Progenitor cell of endocrine pancreas (in vitro differentiated cells): ENCODE results near the gene PCDHGA1. TPM values are rescaled to one million over a fixed set of nuclear protein-coding genes. Genes with fewer than 3 reads are reported as not detected.

Experiments
- DNase-seq: peaks from one replicate; pipeline ENCODE4 v3.0.0; 2021; ENCODE audit warnings: low spot score; ENCODE audit not compliant: unreplicated experiment
- H3K27ac Mint-ChIP-seq: 2 replicates; pipeline ENCODE4 v1.8.0; 2021; ENCODE audit warnings: mild to moderate bottlenecking, moderate library complexity, mixed read lengths
- H3K27me3 Mint-ChIP-seq: 2 replicates; pipeline ENCODE4 v1.8.0; 2021; ENCODE audit warnings: mixed read lengths
- H3K36me3 Mint-ChIP-seq: 2 replicates; pipeline ENCODE4 v1.8.0; 2022; ENCODE audit warnings: mixed read lengths; ENCODE audit not compliant: insufficient read depth
- H3K4me1 Mint-ChIP-seq: 2 replicates; pipeline ENCODE4 v1.8.0; 2021; ENCODE audit warnings: low read depth, mixed read lengths
- H3K4me3 Mint-ChIP-seq: 2 replicates; pipeline ENCODE4 v1.8.0; 2021; ENCODE audit warnings: low read depth, mild to moderate bottlenecking, moderate library complexity, mixed read lengths
- H3K9me3 Mint-ChIP-seq: 2 replicates; pipeline ENCODE4 v1.8.0; 2021; ENCODE audit warnings: low read depth, mixed read lengths
- CTCF ChIP-seq: fragments of 200-600 bp; sonication (generic); IDR thresholded peaks from one replicate; pipeline ENCODE4 v1.5.0; 2021; ENCODE audit warnings: antibody characterized with exemption, mild to moderate bottlenecking; ENCODE audit not compliant: unreplicated experiment
- total RNA-seq: library from RNA; stranded (reverse); gene quantifications from 2 replicates; pipeline ENCODE4 v1.2.1, GENCODE V29; 2021

PCDHGA1 gene
- total RNA-seq, 1 donor from 2014 or later, result 1.3 TPM

GRCh38 chr5:141490771-141491170 is 160.5 kb downstream of the PCDHGA1 start:
- no peak overlapping the region for H3K4me3 Mint-ChIP-seq
- H3K36me3 Mint-ChIP-seq, result peaks cover 7% of the 10 kb centered on the region

GRCh38 chr5:141491323-141492167 is 161.2 kb downstream of the PCDHGA1 start:
- no peak overlapping the region for H3K27ac Mint-ChIP-seq
- no peak for DNase-seq
- TF ChIP-seq CTCF, result no peak
- H3K4me3 Mint-ChIP-seq, result peak overlapping the region; percentile 50
- peaks cover 10% of the 10 kb centered on the region for H3K4me1 Mint-ChIP-seq
- no peaks in the 10 kb centered on the region for H3K9me3 Mint-ChIP-seq
- H3K36me3 Mint-ChIP-seq, result peaks cover 5% of the 10 kb centered on the region
- H3K27me3 Mint-ChIP-seq, result peaks cover 29% of the 10 kb centered on the region

More at GRCh38 chr5:141490771-141491170, 160.5 kb downstream of the PCDHGA1 start:
- no peak for TF ChIP-seq CTCF
- no peak for DNase-seq
- H3K9me3 Mint-ChIP-seq, result no peaks in the 10 kb centered on the region
- H3K27ac Mint-ChIP-seq, result peak overlapping the region; percentile 52
- H3K4me1 Mint-ChIP-seq, result peaks cover 8% of the 10 kb centered on the region
- H3K27me3 Mint-ChIP-seq, result peaks cover 33% of the 10 kb centered on the region

GRCh38 chr5:141492168-141492885 is 162.0 kb downstream of the PCDHGA1 start:
- Mint-ChIP-seq H3K4me3 (peak overlapping the region; percentile 50), H3K4me1 (peaks cover 10% of the 10 kb centered on the region), H3K27me3 (peaks cover 27% of the 10 kb centered on the region), H3K36me3 (peaks cover 3% of the 10 kb centered on the region), H3K9me3 (no peaks in the 10 kb centered on the region), H3K27ac (no peak overlapping the region)
- no peak for DNase-seq
- TF ChIP-seq CTCF, result no peak

- peaks cover 8% of the 10 kb centered on the region for H3K36me3 Mint-ChIP-seq
- H3K4me3 Mint-ChIP-seq, result no peak overlapping the region
- no peak overlapping the region for H3K27ac Mint-ChIP-seq
- no peak for TF ChIP-seq CTCF
- no peaks in the 10 kb centered on the region for H3K9me3 Mint-ChIP-seq
- DNase-seq, result no peak
- H3K27me3 Mint-ChIP-seq, result peaks cover 27% of the 10 kb centered on the region
- peaks cover 10% of the 10 kb centered on the region for H3K4me1 Mint-ChIP-seq
These were observed 163.4 kb downstream of the PCDHGA1 start for GRCh38 chr5:141493500-141494422.
